Body of pancreas (tissue), 4 donors: ENCODE measurements around the gene ZNF212. TPM values are rescaled to one million over a fixed set of nuclear protein-coding genes. Genes with fewer than 3 reads are reported as not detected.

Experiments used
- ATAC-seq: fragments of 150-250 bp; one replicate; pipeline ENCODE4 v1.9.1; 2016
- DNase-seq, 4 donors: peaks; one replicate each; pipeline ENCODE4 v3.0.0-alpha.2; 2019
- H3K27ac ChIP-seq, 4 donors: fragments of 200-600 bp; sonication (generic); 1 replicate in 3 of 4; 2 replicates in 1 of 4; pipeline versions ENCODE4 v1.5.1 to v1.6.1; 2016 to 2019; ENCODE audit warnings: mild to moderate bottlenecking in 1 of 4, mixed read lengths in 1 of 4, moderate library complexity in 1 of 4
- H3K27me3 ChIP-seq, 2 donors: fragments of 200-600 bp; sonication (generic); one replicate each; pipeline ENCODE4 v1.6.0; 2016; ENCODE audit warnings: mild to moderate bottlenecking in 1 of 2
- H3K36me3 ChIP-seq, 2 donors: fragments of 200-600 bp; sonication (generic); replicated peaks in 1 of 2; 2 replicates each; pipeline ENCODE4 v1.5.1; 2016; ENCODE audit warnings: low read depth in 2 of 2; ENCODE audit not compliant: insufficient read depth in 1 of 2
- H3K4me1 ChIP-seq: fragments of 200-600 bp; sonication (generic); one replicate; pipeline ENCODE4 v1.6.0; 2016
- H3K4me3 ChIP-seq, 2 donors: fragments of 200-600 bp; sonication (generic); 1 replicate in 1 of 2; 2 replicates in 1 of 2; pipeline ENCODE4 v1.5.1; 2016 to 2019
- H3K9me3 ChIP-seq, 3 donors: fragments of 200-600 bp; sonication (generic); 1 replicate in 2 of 3; 2 replicates in 1 of 3; pipeline ENCODE4 v1.5.1; 2016
- POLR2A ChIP-seq, 3 donors: fragments of 450-650 bp; IDR thresholded peaks; one replicate each; pipeline ENCODE4 v1.6.1; 2016; ENCODE audit warnings: antibody characterized with exemption in 3 of 3, mild to moderate bottlenecking in 2 of 3
- WGBS, 2 donors: methylation state at CpG; one replicate each; pipeline ENCODE4 v1.1.5; 2017; 5-methylcytosine and 5-hydroxymethylcytosine counted together
- intact Hi-C: fragments of 100-400 bp; cut with DNase I; formaldehyde crosslinking; loops from one replicate; pipeline ENCODE4 v1.15.1; 2023
- total RNA-seq, 2 donors: library from RNA; depleted of rRNA; stranded (reverse); fragments of >200 nt; gene quantifications; one replicate each; pipeline ENCODE4 v1.1.0, GENCODE V29; 2016
- TF ChIP-seq, protein P1 (sequence below), 7 experiments: fragments of 450-650 bp in 4 of 7; fragments of 200-600 bp in 3 of 7; sonication (generic) in 3 of 7; IDR thresholded peaks; one replicate each; pipeline ENCODE4 v1.5.1; 2016 to 2019; ENCODE audit warnings: antibody characterized with exemption in 7 of 7

The ZNF212 gene
- total RNA-seq, 2 donors from 2014 or later, result 5.7 to 6.6 TPM

DNA sequence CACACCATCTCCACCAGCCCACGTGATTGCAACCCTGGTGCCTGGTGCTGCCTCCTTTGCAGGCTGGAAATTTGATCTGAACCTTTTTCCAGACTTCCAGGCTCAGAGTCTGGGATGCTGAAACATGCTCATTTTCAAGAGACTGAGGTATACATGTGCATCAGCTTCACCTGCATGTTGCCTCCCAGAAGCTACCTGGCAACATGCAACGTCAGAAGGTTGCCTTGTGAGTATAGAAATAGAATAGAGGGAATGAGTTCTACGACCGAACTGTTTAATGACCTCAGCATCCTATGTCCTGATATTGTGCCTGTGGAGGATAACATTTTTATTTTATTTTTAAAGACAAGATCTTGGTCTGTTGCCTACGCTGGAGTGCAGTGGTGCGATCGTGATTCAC lies 1.9 kb upstream of the ZNF212 start:
- ATAC-seq (no peak), DNase-seq (no peak)
- intact Hi-C loops, result no loop called here
- Histone ChIP-seq H3K36me3 (no peaks in the 10 kb centered on the region), H3K9me3 (no peaks in the 10 kb centered on the region), H3K4me3 (no peak overlapping the region), H3K27ac (no peak overlapping the region), H3K4me1 (peaks cover 25% of the 10 kb centered on the region), H3K27me3 (peaks cover 0 to 5% of the 10 kb centered on the region in 2 donors)
- TF ChIP-seq POLR2A (IDR thresholded peaks at IDR 0.05), result no peak
- TF ChIP-seq, protein P1, sequence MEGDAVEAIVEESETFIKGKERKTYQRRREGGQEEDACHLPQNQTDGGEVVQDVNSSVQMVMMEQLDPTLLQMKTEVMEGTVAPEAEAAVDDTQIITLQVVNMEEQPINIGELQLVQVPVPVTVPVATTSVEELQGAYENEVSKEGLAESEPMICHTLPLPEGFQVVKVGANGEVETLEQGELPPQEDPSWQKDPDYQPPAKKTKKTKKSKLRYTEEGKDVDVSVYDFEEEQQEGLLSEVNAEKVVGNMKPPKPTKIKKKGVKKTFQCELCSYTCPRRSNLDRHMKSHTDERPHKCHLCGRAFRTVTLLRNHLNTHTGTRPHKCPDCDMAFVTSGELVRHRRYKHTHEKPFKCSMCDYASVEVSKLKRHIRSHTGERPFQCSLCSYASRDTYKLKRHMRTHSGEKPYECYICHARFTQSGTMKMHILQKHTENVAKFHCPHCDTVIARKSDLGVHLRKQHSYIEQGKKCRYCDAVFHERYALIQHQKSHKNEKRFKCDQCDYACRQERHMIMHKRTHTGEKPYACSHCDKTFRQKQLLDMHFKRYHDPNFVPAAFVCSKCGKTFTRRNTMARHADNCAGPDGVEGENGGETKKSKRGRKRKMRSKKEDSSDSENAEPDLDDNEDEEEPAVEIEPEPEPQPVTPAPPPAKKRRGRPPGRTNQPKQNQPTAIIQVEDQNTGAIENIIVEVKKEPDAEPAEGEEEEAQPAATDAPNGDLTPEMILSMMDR (IDR thresholded peaks at IDR 0.05), result no peak
- WGBS, 2 donors, result 67 to 68% methylated on average over 7 of the region's 7 CpGs

- TF ChIP-seq, protein P1 (IDR thresholded peaks at IDR 0.05), result no peak
- TF ChIP-seq POLR2A (IDR thresholded peaks at IDR 0.05), result no peak
- intact Hi-C loops, result no loop called here
- H3K4me3 ChIP-seq, result no peak overlapping the region
- no peaks in the 10 kb centered on the region for H3K9me3 ChIP-seq
- DNase-seq (no peak), ATAC-seq (peak; percentile 9)
- H3K4me1 ChIP-seq, result peaks cover 25% of the 10 kb centered on the region
- no peaks in the 10 kb centered on the region for H3K36me3 ChIP-seq
- peak overlapping the region in 1 of 4 donors; percentile 37 for H3K27ac ChIP-seq
- peaks cover 0 to 5% of the 10 kb centered on the region in 2 donors for H3K27me3 ChIP-seq
- WGBS, 2 donors, result 31 to 33% methylated on average over 3 of the region's 3 CpGs
Observed at GRCh38 chr7:149238051-149238450, 1.4 kb upstream of the ZNF212 start.

DNA sequence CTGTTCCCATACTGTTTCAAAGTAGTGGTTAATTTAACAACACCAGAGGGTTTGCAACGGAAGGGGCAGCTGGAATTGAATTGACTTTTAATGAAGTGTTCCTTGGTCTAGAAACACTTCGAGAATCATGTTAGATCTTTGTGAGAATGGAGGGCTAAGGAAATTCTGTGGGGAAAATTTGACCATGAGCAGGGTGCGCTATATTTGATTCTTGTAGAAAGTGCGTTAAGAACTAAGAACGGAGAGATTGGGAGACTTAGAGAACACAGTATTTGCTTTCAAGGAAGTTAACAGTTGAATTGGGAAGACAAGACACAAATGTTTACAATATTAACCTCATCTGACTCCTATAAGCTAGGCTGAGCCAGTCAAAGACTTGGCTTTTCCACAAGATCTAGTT lies 1.2 kb downstream of the ZNF212 start:
- DNase-seq (no peak), ATAC-seq (no peak)
- Histone ChIP-seq H3K4me1 (peaks cover 25% of the 10 kb centered on the region), H3K27ac (no peak overlapping the region), H3K36me3 (no peaks in the 10 kb centered on the region), H3K27me3 (no peaks in the 10 kb centered on the region), H3K4me3 (no peak overlapping the region), H3K9me3 (no peaks in the 10 kb centered on the region)
- 49 to 74% methylated on average over 5 of the region's 5 CpGs for WGBS, 2 donors
- intact Hi-C loops, result no loop called here
- TF ChIP-seq, protein P1 (IDR thresholded peaks at IDR 0.05), result no peak
- no peak for TF ChIP-seq POLR2A (IDR thresholded peaks at IDR 0.05)

DNA sequence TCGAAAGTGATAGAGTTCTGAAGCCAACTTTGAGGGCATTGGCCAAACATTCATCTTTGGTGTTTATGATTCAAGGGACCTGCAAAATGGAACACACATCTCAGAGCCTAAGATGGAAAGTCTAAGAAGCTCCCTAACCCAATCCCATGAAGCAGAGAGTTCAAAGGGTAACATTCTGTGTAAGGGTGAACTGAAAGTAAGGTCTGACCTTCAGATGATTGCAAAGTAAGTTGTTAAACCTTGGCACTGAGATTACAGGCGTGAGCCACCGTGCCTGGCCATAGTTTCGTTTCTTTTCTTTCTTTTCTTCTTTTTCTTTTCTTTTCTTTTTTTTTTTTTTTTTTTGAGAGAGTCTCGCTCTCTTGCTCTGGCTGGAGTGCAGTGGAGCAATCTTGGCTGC lies 2.2 kb downstream of the ZNF212 start:
- Histone ChIP-seq H3K27ac (no peak overlapping the region), H3K36me3 (no peaks in the 10 kb centered on the region), H3K4me1 (peaks cover 25% of the 10 kb centered on the region), H3K4me3 (no peak overlapping the region), H3K9me3 (no peaks in the 10 kb centered on the region), H3K27me3 (no peaks in the 10 kb centered on the region)
- WGBS, 2 donors, result 73 to 86% methylated on average over 4 to 5 of the region's 5 CpGs
- no peak for TF ChIP-seq POLR2A (IDR thresholded peaks at IDR 0.05)
- TF ChIP-seq, protein P1 (IDR thresholded peaks at IDR 0.05), result no peak
- intact Hi-C loops, result no loop called here
- no peak for DNase-seq
- no peak for ATAC-seq

GRCh38 chr7:149245244-149245643 lies 5.8 kb downstream of the ZNF212 start:
- WGBS, 2 donors, result 82 to 92% methylated on average over 5 of the region's 5 CpGs
- DNase-seq, result no peak
- Histone ChIP-seq H3K27ac (no peak overlapping the region), H3K27me3 (no peaks in the 10 kb centered on the region), H3K4me1 (peaks cover 14% of the 10 kb centered on the region), H3K9me3 (no peaks in the 10 kb centered on the region), H3K4me3 (no peak overlapping the region), H3K36me3 (no peaks in the 10 kb centered on the region)
- intact Hi-C loops, result no loop called here
- ATAC-seq, result no peak
- no peak for TF ChIP-seq POLR2A (IDR thresholded peaks at IDR 0.05)
- TF ChIP-seq, protein P1 (IDR thresholded peaks at IDR 0.05), result no peak
